Limb (tissue), 2 donors: ENCODE measurements around the gene SENP3.

Experiments
- DNase-seq, 2 donors: peaks; one replicate each; pipeline ENCODE4 v3.0.0-alpha.2; 2016; ENCODE audit errors: extremely low spot score in 2 of 2

Gene SENP3

GRCh38 chr17:7561589-7562207 lies at the start of gene SENP3:
TSS of gene SENP3 (plus strand) at chr17:7561919. CDS start at chr17:7563077, 1,158 bp downstream.
- peak; percentile 89 to 95 for DNase-seq

GRCh38 chr17:7512105-7512504 lies 49.6 kb upstream of the SENP3 start:
- DNase-seq = no peak

- no peak for DNase-seq
Measured at GRCh38 chr17:7512824-7513540, 48.7 kb upstream of the SENP3 start.

- DNase-seq = no peak
Measured at GRCh38 chr17:7513850-7514419, 47.8 kb upstream of the SENP3 start.

- no peak for DNase-seq
Measured at GRCh38 chr17:7515911-7516610, 45.7 kb upstream of the SENP3 start.

GRCh38 chr17:7523033-7523432 lies 38.7 kb upstream of the SENP3 start:
- no peak for DNase-seq

DNA sequence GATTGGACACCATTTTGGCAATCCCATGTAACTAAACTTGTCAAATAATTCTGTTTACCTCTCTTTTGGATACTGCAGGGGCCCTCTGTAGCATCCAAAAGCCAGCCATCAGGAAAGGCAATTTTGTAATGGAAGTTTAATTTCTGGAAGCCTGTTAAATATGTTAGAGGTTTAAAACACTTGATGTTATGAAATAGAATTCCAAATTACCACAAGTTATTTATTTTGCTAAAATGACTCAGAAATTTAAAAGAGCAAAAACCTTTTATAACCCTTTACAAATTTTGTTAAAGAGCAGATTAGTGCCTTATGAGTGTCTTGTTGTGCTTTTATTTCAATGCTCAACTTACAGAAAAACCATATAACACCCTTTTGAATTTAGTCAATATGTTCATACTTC lies 32.9 kb upstream of the SENP3 start:
- DNase-seq = no peak

GRCh38 chr17:7530023-7530900 lies 31.5 kb upstream of the SENP3 start:
- DNase-seq = no peak

DNA sequence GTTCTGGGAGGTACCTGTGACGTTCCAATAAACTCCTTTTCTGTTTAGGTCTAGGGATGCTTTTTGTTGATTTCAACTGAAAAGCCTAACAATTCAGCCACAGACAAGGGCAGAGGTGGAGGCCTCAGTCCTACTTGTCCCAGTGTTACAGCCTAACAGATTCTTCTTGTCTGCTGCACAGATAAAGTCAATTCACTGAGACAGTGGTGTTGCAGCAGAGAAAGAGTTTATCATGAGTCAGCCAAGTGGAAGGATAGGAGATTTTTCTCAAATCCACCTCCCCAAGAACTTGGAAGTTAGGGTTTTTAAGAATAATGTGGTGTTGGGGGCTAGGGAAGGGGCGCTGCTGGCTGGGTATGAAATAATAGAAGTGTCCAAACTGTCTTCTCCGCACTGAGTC lies 23.7 kb upstream of the SENP3 start:
- no peak for DNase-seq

- no peak for DNase-seq
Measured at GRCh38 chr17:7538891-7539545, 22.7 kb upstream of the SENP3 start.

- no peak for DNase-seq
Measured at GRCh38 chr17:7541074-7541621, 20.6 kb upstream of the SENP3 start.

DNA sequence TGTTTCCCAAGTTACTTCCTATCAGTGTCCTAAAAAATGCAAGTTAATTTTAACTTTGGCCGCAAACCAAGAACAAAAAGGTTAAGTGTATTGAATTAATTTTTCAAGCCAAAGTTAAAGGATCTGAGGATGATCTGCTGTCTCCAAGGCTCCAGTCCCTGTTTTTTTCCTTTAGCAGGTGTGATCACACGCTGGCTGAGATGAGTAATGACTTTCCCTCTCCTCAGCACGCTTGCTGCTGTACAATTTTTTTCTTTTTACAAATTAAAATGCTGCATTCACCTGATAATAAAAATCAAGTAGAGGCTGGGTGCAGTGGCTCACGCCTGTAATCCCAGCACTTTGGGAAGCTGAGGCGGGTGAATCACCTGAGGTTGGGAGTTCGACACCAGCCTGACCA lies 16.8 kb upstream of the SENP3 start:
- no peak for DNase-seq

DNA sequence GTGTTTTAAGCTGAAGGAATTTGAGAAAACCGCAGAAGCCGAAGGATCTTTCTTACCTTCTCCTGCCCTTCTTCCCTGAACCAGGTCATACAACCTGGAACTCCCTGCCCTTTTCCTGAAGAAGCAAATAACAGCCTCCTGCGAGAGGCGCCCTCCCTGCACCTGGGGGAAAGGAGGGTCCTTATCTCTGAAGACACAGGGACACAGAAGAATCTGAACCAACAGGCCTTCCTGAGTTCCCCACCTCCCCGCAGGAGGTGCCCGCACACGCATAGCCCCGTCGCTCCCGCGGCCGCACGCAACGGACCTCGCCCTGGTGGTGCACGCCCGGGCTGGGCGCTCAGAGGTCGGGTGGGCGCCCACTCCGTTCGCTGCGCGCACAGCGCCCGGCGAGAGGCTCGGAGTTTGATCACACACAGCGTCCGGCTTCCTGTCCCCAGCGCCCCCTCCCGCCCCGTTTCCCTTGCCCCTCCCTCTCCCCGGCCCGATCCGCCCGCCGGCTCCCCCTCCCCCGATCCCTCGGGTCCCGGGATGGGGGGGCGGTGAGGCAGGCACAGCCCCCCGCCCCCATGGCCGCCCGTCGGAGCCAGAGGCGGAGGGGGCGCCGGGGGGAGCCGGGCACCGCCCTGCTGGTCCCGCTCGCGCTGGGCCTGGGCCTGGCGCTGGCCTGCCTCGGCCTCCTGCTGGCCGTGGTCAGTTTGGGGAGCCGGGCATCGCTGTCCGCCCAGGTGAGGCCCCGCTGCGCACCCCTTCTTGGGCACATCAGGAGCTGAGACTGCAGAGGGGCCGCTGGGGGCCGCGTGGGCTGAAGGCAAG lies 12.9 kb upstream of the SENP3 start, which contains the start of gene TNFSF12:
TNFSF12 (plus strand) TSS at position 474 of the 816 bp plus-strand sequence; CDS start at position 570, 96 bp downstream.
- peak in 1 of 2 donors; percentile 70 for DNase-seq

DNA sequence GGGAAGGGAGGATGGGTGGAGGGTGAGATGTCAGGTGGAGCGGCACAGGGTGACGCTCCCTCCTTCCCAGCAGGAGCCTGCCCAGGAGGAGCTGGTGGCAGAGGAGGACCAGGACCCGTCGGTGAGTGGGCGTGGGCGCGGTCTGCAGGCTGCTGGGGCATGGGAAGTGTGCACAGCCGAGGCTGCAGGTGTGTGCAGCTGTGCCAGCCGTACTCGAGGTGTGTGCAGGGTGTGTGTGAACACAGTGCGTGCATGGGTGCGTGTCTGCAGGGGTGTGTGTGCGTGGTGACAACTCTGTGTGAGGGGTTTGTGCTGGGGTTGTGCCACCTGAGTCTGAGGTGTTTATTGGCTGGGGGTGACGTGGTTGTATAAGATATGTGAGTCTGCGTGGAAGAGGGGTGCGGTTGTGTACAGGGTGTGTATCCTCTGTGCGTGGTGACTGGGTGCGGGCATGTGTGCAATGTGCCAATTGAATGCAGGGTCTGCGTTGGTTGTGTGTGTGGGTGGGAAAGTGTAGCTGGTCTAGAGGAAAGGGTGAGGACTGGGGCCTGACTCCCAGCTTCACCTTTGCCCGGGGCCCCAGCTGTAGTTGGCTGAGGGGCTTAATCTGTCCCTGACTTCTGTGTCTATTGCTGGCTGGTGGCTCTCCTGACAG lies 12.2 kb upstream of the SENP3 start:
- no peak for DNase-seq

DNA sequence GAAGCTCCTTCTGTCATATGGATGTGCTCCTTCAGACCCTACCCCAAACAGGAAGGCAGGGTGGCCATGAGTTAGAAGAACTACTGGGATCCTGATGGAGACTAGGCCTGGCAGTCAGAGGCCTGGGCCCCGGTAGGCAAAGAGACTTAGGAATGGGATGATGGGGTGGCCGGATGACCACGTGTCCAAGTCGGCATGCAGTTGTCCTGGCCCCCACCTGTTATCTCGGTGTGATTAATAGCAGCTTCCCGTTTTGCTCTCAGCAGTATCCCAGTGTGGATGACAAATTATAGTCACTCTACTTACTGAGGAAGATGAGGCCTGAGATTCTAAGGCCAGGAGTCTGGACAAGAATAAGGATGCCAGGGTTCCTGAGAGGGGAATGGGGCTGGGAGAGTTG lies 11.4 kb upstream of the SENP3 start:
- no peak for DNase-seq

DNA sequence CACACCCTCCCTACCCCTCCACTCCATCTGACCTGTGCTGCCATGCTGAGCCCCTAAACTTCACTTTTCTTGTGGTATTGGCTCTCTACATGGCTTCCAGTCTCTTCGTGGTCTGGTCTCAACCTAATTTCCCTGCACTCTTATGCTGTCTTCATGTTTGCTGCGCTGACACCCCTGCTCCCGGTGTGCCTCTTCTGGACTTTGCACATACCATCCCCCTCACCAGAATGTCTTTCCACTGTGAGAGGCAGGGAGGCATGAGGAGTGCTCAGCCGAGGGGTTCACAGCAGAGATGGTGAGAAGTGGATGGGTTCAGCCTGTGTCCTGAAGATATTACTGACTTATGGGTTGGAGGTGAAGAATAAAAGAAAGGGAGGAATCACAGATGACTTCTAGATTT lies 10.3 kb upstream of the SENP3 start:
- no peak for DNase-seq

GRCh38 chr17:7552621-7553051 lies 9.1 kb upstream of the SENP3 start:
- DNase-seq = no peak

DNA sequence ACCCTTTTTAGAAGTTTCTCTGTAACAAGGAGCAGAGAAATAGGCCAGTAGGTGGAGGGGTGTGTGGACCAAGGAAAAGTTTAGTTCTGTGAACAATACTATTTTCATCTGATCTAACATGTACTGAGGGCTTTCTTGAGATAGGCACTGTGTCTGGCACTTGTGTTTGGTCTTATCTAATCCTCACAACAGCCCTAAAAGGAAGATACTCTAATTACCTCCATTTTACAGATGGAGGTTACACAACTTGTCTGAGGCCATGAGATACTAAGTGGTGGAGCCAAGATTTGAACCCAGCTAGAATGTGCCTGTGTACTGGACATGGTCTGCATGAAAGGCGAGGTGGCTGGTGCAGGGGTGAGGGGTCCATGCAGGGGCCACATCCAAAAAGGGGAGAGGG lies 8.4 kb upstream of the SENP3 start:
- no peak for DNase-seq
